ENCODE results near the gene CAMTA1.

DNA sequence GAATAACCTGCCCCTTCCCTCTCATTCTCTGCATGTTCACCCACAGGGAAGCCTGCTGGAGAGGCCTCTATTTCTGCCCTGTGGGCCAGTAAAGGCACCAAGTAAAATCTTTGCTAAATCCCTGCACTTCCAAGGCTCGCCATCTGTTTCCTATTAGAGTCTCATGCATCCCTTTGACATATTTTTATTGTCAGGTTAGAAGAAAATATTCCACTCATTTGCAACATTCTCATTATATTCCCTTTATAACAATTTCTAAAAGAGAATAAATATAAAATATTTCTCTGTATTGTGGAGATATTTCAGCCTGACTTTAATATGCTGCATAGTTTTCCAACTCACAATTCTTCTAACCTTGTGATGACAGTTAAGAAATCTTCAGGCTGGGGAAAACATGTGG is 645.4 kb downstream of the CAMTA1 start:
- TF ChIP-seq, protein P1, sequence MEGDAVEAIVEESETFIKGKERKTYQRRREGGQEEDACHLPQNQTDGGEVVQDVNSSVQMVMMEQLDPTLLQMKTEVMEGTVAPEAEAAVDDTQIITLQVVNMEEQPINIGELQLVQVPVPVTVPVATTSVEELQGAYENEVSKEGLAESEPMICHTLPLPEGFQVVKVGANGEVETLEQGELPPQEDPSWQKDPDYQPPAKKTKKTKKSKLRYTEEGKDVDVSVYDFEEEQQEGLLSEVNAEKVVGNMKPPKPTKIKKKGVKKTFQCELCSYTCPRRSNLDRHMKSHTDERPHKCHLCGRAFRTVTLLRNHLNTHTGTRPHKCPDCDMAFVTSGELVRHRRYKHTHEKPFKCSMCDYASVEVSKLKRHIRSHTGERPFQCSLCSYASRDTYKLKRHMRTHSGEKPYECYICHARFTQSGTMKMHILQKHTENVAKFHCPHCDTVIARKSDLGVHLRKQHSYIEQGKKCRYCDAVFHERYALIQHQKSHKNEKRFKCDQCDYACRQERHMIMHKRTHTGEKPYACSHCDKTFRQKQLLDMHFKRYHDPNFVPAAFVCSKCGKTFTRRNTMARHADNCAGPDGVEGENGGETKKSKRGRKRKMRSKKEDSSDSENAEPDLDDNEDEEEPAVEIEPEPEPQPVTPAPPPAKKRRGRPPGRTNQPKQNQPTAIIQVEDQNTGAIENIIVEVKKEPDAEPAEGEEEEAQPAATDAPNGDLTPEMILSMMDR (IDR thresholded peaks at IDR 0.05): no peak
- TF ChIP-seq POLR2A (IDR thresholded peaks at IDR 0.05): no peak
